ENCODE measurements around the gene ISOC1.
A peak's percentile ranks its signal among the peaks of the same experiment; 100 is the strongest.

Gene ISOC1

DNA sequence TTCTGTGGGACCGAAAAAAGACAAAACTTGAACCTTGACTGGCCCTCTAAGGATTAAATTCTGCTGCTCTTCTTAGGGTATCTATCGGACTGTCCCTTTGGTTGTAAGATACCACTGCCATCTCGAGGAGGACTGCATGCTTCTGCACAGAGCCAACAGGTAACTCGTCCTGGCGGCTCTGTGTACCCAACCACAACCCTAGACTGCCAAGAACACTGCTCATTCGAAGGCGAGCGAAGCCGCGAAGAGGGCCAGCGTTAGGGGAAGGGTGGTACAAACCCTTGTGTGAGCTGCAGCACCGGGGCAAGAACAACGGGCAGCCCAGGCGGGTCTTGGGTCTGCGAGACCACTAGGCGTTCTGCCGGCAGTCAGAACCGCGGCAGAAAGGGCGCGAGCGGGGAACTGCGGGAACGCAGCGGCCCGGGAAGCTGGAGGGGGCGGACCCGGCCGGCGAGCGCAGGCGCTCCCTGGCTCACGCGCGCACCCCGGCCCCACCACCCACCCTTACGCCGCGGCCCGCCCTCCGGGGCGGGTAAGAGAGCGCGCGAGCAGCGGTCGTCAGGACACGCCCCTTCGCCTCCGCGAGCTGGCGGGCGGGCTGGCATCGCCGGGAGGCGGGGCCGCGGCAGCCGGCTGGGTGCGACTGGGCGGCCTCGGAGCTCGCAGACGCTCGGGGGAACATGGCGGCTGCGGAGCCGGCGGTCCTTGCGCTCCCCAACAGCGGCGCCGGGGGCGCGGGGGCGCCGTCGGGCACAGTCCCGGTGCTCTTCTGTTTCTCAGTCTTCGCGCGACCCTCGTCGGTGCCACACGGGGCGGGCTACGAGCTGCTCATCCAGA is at the start of gene ISOC1:
Gene ISOC1 (plus strand): TSS at position 663 of the 837 bp plus-strand sequence. CDS start 18 bp downstream, at position 681.
- DNase-seq (ENCODE audit: low read depth in 2 of 2) = peak; percentile 76 to 82

DNA sequence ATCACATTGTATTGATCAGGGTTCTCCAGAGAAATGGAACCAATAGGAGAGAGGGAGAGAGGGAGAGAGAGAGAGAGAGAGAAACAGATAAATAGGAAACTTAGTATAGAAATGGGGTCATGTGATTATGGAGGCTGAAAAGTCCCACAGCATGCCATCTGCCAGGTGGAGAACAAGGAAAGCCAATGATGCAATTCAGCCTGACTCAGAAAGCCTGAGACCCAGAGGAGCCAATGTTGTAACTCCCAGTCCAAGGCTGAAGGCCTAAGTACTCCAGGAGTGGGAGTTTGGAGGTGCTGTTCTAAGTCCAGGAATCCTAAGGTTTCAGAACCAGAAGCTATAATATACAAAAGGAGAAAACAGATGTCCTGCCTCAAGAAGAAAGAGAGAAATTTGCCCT is 48.4 kb upstream of the ISOC1 start:
- DNase-seq (ENCODE audit: low read depth in 2 of 2) = no peak

DNA sequence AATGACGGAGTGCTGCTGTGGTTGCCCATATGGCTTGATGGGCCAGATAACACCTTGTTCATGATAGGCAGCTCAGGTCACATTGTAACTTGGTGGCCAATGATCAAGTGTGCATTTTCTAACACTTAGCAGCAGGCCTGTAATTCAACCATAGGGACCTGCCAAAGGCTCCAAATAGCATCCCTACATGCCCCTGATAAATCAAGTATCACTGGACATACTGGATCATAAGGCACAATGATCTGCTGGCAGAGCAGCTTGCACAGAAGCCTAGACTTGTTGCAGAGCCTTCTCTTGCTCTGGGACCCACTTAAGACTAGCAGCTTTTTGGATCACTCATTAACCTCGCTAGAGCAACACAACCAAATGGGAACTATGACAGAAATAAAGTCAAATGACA is 46.0 kb upstream of the ISOC1 start:
- no peak for DNase-seq (ENCODE audit: low read depth in 2 of 2)

DNA sequence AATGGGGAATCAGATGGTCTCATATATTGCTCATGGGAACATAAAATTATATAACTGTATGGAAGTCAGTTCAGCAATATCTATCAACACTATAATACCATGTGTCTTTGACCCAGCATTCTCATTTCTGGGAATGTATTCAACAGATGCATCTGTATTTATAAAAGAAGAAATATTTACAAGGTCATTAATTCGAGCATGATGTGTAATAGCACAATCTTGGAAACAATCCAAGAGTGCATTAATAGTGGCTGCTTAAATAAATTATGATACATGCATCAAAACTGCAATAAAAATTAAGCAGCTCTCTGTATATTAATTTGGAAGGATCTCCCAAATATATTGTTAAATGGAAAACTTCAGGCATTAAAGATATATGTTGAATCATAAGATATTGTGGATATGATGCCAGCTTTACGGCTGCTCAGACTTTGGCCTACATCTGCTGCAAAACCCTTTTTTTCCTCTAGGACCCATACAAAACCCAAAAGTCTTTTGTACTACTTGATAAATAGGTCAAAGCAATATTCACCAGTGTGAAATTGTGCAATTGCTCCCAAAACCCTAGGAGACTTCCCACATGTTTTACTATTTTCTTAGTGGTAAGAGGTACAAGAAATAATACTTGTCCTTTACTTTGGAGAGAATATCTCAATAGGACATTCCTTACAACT is 45.3 kb upstream of the ISOC1 start:
- no peak for DNase-seq (ENCODE audit: low read depth in 2 of 2)

DNA sequence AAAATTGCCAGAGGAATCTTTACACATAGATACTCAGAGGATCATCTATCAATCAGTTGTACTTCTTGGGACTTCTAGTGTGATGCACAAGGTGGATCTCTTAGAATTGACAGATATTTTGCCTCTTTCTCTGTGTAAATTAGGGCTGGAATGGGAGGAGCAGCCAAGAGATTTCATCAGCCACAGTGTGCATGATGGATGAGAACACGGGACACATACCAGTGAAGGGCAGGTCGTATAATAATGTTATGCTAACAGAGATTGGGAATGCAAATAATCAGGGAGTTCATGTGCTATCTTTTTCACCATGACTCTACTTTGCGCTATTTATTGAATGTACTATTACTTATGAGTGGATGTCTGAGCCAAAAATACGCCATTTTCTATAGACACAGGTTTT is 43.3 kb upstream of the ISOC1 start:
- no peak for DNase-seq (ENCODE audit: low read depth in 2 of 2)

DNA sequence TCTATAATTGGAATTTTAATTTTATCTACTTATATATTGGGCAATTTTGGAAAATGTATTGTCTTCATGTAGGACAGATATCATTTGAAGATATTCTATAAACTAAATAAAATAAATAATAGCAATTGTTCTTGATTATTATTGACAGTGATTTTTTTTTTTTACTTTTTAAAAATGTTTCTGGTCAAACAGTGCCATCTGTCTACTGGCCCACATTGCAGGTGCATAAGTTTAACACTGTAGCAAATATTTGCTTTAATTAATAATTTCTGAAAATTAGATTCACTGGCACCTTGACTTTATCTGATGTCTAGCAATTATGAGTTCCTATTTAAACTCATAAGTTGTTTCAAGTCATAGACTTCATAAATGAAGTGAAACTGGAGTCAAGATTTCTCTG is 41.1 kb upstream of the ISOC1 start:
- DNase-seq (ENCODE audit: low read depth in 2 of 2) = no peak

DNA sequence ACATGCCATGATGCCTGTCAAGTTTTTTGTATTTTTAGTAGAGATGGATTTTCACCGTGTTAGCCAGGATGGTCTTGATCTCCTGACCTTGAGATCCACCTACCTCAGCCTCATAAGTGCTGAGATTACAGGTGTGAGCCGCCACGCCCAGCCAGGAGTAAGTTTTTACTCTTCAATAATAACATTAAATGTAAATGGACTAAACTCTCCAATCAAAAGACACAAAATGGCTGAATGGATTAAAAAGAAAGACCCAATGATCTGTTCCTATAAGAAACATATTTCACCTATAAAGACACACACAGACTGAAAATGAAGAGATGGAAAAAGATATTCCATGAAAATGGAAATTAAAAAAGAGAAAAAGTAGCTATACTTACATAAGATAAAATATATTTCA is 37.2 kb upstream of the ISOC1 start:
- DNase-seq (ENCODE audit: low read depth in 2 of 2) = no peak

DNA sequence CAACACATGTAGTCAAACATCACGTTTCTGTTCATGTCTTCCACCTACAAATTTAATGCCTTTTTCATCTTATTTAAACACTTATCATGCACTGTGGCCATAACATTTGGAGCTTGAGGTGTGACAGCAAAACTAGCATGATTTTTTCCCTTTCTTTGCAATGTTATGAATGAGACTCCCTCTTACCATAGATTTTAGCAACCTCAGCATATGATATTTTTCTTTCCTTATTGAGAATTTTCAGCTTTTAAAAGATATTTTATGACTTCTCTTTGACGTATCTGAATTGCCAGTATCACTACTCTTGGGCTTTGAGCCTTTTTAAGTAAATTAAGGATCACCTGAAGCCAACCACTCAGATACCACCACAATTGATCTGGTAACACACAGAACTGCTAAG is 32.7 kb upstream of the ISOC1 start:
- DNase-seq (ENCODE audit: low read depth in 2 of 2) = no peak

DNA sequence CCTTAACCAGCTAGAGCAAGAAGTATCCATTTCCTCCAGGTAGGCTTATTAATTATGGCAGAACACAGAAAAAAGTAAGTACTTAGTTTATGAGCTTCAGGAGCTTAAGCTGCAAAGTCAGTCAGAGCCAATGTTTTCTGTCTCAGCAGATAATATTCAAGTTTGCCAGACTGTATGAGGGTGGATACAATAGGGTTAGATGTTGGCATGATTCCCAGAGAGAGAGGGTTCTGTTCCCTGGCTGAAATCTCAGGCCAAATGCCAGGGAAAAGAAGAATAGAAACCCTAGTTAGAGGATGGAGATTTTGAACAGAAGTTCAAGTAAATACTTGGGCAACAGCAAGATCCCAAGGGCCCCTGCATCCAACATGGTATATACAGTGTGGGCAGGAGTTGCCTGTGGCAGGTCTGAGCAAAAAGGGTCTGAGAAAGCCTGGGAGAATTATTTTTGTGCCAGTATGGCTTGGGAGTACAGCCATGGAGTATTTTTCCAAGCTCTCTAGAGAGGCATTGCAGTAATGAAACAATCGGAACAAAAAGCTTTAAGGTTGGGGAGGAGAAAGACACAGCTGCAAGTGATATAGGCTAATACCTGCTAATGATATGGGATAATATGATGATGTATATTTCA is 31.0 kb upstream of the ISOC1 start:
- no peak for DNase-seq (ENCODE audit: low read depth in 2 of 2)

DNA sequence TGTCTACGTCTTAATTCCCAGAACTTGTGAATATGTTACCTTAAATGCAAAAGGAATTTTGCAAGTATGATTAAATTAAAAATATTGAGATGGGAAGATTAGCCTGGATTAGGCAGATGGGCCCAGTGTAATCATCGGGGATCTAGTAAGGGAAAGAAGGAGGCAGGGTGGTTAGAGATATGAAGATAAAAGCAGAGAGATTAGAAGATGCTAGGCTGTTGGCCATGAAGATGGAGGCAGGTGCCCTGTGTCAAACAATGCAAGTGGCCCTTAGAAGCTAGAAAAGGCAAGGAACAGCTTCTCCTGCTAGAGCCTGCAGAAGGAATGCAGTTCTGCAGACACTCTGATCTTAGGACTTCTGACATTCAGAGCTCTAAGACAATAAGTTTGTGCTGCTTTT is 28.8 kb upstream of the ISOC1 start:
- DNase-seq (ENCODE audit: low read depth in 2 of 2) = no peak

DNA sequence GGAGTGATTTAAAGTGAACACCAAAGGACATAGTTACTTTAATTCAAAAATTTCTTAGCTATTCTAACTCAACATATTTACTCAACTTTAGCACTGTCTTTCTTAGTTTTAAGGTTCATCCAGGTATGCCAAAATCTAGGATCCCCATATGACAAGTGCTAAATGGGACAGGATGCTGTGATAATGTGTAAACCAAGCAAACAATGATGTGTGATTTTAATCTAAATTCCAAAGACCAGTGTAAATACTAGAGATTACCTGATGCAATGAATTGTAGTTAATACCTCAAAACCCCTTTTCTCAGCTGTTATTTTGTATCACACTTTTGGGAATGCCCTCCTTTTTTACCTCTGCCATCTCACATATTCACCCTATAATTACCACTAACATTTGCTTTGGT is 26.8 kb upstream of the ISOC1 start:
- no peak for DNase-seq (ENCODE audit: low read depth in 2 of 2)

DNA sequence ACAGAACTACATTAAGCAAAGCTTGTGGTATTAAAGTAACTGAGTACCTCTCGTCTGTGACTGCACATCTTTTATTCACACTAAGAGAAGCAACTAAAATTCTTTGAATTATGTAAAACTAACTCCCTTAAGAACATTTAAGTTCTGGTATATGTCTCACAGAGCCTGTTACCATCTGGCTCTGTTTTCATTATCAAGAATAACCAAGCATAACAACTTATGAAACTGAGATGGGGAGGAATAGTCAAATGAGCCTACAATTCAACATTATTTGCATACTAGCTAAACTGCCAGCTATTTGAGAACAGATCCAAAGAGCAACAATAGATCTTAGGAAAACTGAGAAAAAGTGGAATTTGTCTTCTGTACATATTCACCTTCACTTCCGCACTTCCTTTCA is 25.3 kb upstream of the ISOC1 start:
- DNase-seq (ENCODE audit: low read depth in 2 of 2) = no peak

DNA sequence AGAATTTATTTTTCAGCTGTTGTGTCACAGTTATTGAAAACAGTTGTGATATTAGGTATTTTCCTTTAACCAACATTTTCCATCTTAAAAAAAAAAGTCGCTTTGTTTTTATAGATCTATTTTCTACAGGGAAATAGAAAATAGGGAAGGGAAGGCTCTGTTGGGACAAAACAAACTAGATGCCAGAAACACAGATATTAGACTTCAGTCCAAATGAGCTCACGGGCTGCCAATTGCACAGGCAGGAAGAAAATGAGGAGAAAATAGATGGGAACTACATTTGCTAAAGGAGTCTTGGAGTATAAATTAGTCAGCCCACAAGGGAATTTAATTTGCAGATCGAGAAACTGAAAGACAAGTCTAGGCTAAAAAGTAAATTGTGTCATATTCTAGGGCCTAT is 21.4 kb upstream of the ISOC1 start:
- no peak for DNase-seq (ENCODE audit: low read depth in 2 of 2)

DNA sequence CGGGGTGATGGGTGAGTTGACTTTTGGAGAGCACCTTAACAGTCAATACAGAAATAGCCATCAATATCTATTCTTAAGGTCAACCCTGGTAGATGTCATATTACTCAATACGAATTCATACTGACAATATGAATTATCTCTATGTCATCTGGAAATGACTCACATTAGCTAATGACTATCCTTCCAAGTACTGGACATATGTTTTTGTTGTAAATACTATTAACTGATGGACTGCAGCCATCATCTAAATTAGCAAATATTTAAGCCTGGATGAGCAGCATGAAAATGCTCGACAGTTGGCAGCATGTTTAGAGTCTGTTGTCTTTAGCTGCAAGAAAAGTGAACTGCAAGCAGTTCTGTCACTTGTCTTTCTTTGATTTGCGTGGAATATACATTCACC is 19.6 kb upstream of the ISOC1 start:
- DNase-seq (ENCODE audit: low read depth in 2 of 2) = no peak

DNA sequence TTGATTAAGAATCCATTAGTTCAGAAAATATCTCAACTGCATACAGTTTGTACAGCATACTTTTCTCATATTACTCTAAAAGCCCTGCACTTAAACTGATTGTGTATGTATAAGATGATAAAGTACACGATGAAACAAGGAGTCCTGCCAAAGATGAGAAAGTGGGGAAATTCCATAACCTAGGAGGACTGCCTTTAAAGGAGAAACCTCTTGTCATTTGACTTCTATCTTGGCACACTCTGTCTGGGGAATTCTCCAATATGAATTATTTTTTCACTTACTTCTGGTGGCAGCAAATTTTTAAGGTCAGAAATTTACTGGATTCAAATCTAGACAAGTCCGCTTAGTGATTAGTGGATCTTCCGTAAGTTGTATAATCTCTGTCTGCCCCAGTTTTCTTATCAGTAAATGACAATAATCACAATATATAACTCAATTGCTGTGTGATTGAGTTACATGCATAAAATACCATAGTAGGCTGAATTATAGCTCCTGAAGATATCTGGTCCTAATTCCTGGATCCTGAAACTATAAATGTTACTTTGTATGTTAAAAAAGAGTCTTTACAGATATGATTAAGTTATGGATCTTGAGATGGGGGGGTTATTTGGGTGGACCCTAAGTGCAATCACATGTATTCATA is 17.0 kb upstream of the ISOC1 start:
- no peak for DNase-seq (ENCODE audit: low read depth in 2 of 2)

DNA sequence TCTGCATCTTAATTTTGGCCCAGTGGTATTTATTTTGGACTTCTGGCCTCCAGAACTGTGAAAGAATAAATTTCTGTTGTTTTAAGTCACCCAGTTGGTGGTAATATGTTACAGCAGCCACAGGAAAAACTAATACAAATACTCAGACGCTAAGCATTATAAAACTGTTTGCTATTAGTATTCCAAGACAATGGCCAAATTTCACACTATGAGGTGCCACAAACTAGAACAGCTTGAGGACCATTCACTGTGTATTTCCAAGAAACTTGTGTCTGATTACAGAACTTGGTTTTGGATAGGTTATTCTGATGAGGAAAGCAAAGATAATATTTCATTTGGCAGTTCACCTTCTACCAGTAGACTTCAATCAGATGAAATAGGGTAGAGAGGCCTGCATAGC is 16.3 kb upstream of the ISOC1 start:
- no peak for DNase-seq (ENCODE audit: low read depth in 2 of 2)

DNA sequence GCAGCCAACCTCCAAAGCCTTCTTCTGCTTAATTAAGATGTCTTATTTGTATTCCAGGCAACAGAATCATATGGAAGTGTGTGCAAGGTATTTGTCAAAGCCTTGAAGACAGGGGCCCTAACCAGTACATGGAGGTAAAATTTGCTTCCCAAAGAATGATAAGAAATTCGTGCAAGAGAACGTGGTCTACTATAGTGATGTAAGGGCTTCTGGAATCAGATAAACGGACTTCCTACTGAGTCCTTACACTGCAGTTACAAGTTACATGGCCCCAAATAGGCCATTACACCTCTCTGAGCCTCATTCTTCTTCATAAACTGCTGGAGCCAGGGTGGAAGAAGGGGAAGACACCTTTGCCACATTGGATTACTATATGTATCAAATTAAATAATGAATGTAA is 15.9 kb upstream of the ISOC1 start:
- no peak for DNase-seq (ENCODE audit: low read depth in 2 of 2)

DNA sequence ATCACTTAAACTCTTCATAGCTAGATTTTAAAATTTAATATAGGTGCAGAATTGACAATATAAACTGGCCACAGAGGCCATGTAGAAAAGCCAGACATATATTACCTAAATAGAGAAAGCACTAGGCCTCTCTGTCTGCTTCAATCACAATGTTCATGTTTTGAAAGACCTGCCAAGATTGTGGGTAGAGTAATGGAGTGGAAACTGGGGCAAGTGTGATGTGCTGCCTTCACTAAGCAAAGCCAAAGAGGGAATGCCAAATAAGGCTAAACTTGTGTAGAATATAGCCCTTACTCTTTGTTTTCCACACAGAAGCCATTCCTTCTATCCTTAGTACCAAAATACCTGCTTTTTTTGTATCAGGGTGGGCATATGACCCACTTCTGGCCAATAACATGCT is 15.1 kb upstream of the ISOC1 start:
- no peak for DNase-seq (ENCODE audit: low read depth in 2 of 2)

DNA sequence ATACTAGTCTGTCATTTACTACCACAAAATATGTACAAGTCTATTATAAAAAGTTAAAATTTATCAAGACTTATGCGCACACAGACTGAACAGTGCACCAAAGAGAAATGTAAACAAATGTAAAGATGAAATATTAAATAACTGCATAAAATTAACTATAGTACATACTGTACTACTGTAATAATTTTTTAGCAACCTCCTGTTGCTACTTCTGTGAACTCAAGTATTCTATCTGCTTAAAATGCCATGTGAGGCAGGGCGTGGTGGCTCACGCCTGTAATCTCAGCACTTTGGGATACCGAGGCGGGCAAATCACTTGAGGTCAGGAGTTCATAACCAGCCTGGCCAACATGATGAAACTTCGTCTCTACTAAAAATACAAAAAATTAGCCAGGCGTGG is 13.8 kb upstream of the ISOC1 start:
- no peak for DNase-seq (ENCODE audit: low read depth in 2 of 2)

DNA sequence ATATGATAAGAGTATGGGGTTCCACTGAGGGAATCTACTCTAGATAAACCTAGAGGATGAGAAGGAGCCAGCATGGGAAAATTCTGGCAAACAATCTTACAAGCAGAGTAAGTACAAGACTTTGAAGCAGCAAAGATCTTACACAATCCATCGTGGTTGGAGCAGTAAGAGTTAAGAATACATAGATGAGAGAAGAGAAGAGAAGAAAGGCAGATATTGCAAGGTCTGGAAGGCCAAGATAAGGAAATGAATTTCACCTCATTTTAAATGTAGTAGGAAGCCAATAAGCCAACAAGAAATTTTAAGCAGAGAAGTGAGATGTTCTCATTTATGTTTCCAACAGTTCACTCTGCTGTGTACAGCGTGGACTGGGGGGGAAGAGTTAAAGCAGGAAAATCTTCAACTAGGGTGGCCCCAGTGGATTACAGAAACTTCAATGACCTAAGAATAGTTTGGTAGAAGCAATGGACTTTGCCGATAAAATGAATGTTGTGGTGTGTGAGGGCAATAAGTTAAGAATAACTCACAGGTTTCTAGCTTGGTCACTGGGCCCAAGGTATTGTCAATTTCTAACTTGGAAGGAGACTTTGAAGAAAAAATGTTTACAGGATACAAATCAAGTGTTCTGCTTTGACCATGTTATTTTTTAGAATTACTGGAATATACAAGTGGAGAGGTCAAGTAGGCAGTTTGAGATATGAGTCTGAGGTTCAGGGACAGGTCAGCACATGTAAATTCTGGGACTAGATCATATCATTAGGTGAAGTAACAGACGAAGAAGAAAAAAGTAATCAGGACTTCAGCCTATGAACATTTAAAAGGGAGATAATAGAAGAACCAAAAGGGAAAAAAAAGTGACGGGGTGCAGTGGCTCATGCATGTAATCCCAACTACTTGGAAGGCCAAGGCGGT is 12.1 kb upstream of the ISOC1 start:
- DNase-seq (ENCODE audit: low read depth in 2 of 2) = no peak
